Amniotic epithelial cell (primary cell): ENCODE data around the gene SERPINA6.
"Not testable (repeated sequence)": the region's sequence is repeated elsewhere in the genome, so short reads cannot be mapped to it uniquely, and the experiment has no call there.

Experiments used
- DNase-seq: peaks from one replicate; pipeline ENCODE4 v3.0.0-alpha.2; 2010; ENCODE audit warnings: low read depth

Gene SERPINA6

DNA sequence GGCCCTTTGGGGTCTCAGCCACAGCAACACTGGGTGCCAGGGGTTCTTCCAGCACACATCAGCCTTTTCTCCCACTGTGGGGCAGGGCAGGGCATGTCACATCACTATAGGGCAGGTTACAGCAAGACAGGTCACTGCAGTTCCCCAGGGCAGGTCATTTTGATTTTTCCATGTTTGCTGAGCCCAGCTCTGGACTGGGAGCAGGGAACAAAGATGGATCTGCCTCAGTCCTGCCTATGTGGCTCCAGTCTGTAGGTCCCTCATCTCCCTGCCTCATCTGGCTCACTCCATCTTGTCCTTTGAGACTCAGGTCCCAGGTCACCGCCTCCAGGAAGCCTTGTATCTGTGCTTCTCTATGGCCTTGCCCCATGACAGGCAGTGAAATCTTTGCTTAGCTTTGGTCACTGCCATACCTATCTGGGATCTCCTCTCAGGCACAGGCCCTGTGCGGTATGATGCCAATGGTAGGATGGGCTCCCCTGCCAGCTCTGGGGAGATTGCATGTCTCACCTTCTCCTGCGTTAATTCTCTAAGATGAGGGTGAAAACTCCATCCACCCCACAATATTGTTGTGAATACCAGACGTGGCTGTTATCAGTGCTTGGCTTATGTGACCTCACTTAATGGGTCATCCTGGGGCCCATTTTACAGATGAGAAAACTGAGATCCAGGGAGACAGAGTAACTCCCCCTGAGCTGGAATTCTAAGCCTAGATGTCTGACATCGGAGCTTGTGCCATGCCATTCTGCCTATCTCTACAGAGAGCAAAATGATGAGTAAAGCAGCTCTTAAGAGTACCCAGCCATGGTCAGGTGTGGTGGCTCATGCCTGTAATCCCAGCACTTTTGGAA, 1.5 kb downstream of the SERPINA6 start:
- DNase-seq = no peak

DNA sequence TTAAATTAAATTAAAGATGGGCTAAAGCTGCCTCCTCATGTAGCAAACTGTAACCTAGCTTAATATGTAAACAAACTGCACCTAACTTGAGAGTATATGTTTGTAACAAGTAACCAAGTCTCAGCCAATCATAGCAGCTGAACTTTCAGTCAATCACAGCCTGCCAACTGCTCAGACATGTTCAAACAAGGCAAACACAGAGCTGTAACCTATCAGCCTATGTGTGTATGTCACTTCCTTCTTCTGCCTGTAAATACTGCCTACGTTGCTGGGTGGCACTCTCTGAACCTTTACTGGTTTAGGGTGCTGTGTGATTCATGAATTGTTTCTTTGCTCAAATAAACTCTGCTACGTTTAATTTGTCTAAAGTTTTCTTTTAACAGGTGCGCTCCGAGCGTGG, 2.9 kb downstream of the SERPINA6 start:
- no peak for DNase-seq

DNA sequence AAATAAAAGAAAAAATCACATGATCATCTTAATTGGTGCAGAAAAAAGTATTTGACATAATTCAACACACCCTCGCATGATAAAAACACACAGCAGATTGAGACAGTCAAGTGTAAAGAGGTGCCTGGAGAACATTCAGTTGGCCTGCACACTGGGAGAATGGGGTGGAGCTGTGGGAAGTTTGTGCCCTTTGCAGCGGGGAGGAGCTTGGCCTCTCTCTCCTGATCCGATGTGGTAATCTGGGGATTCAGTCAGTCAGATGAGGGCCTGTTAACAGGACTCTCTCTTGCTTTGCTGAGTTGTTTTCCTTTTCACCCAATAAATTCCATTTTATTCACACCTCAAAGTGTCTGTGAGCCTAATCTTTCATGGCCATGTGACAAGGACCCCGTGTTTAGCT, 5.9 kb downstream of the SERPINA6 start:
- DNase-seq = peak; percentile 21

- no peak for DNase-seq
Measured at GRCh38 chr14:94316692-94317091, 6.4 kb downstream of the SERPINA6 start.

GRCh38 chr14:94314890-94315289, 8.2 kb downstream of the SERPINA6 start:
- DNase-seq = no peak

DNA sequence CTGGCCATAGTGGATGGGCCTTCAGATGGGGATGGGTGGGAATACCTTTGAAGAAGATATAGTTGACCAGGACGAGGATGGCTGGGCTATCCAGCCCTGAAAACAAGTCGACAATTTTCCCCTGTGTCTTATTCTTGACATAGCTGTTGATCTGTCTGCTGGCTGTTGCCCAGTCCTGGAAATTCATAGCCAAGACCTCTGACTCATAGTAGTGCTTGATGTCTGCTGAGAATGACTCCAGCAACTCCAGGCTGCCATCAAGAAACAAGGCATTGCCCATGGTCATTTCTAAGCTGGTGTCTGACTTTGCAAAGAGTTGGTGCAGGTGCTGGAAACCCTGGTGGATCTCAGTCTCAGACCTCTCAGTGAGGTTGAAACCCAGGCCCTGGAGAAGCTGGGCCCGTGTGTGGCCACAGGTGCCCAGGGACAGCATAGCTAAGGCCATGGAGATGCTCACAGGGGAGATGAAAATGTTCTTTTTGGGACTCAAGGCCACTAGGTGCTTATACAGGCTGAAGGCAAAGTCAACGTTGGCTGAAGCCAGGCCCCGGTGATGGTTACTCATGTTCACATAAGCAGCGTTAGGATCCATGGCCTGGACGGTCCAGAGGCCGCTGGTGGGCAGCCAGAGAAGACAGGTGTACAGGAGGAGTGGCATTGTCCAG, 9.0 kb downstream of the SERPINA6 start:
- peak; percentile 1 for DNase-seq

DNA sequence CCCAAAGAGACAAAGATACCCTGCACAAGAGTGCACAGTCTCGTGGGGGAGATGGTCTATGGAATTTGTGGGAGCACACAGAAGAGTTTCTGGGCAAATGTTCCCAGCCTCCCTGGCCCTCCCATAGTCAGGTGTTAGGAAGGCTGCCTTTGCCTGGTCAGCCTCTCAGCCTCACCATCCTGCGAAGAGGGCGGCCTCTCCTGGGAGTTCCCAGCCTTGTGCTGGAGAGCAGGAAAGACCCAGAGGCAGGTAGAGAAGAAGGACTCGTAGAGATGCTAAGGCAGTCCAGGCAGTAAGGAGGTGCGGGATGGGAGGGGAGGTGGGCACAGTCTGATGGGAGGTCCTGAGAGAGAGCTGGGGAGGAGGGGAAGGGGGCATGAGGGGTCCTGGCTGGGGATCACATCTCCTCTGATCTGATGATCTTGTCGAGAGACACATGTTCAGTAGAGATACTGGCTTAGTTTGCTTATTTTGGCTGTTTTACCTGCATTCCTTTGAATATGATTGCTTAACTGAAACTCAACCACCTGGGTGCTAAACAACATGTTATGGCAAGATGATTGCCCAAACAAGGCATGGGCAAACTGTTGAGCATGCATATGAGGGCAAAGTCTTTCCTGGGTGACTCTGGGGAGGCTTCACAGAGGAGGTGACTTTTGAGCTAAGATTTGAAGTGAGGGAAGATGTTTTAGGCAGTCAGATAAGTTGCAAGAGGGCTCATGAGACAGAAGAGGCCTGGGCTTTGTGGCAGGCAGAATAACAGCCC, 10.5 kb downstream of the SERPINA6 start:
- DNase-seq = no peak

- no peak for DNase-seq
Measured at GRCh38 chr14:94310248-94310647, 12.9 kb downstream of the SERPINA6 start.

DNA sequence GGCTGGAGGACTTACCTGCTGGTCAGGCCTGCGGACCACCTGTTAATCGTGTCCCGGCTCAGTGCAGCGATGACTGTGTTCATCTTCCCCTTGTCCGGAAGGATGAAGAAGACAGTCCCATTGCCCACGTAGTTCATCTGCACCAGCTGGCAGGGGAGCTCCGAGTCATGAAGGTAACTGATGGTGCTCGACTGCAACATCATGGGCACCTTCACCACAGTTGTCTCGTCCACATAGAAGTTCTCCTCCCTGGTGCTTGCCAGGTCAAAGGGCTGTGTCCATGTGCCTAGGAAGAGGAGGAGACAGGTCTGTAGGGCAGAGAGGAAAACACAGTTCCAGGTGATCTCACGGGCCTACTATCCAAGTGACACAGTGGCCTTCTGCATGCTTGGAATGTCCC, 13.4 kb downstream of the SERPINA6 start:
- no peak for DNase-seq

DNA sequence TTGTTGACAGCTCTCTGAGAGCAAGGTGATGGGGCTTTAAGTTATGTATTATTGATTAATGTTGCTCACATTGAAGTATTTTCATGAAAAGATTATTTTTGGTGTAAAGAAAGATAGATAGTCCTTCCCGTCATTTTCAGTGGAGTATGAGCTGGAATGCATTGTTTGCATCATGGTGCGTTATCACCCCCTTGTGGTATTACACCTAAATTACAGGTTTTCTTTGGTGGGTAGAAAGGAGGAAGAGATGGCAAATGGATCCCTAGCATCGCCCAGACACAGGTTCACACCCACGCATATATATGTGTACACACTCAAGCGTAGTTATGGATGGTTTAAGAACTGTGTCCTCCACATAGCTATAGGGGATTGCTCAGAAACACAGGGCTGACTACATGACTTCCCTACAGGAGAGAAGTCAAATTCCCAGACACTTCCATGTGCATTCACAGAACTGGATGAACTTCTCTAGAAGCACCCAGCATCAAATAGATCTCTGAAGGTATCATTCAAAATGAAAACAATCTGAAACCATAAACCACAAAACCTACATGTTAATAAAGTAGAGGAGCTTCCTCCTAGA, 15.6 kb downstream of the SERPINA6 start:
- no peak for DNase-seq

- no peak for DNase-seq
Measured at GRCh38 chr14:94306047-94306978, 16.8 kb downstream of the SERPINA6 start.

DNA sequence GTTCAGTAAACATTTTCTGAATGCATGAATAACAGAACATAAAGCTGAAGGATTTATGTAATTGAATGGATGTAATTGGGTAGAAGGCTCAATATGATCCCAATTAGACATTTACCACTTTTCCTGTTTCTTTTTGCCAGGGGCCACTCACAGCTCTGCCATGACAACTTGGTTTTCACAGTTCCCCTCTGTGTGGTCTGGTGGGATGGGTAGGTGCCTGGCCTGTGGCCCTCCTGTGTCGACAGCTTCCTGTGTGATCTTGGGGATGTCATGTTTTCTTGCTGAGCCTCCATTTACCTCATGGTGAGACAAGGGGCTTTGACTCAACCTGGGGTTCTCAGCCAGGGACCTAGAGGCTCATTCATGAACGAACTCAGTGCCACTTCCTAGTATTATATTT, 17.5 kb downstream of the SERPINA6 start:
- no peak for DNase-seq

DNA sequence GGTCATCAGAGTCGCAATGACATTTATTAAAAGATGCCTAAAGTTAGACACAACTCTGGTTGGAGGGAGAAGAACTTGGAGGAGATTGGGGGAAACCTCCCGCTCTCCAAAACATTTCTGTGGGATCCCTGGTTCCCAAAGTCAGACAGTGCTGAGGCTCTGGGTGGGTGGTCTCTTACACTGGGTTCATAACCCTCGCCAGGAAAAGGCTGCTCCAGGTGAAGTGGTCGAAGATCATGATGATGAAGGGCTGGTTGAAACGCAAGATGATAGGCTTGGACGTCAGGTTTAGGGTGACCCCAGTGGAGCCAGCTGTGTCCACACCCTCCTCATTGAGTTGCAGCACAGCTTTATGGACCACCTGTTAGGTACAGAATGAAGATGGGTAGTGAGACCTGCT, 18.9 kb downstream of the SERPINA6 start:
- DNase-seq = no peak

DNA sequence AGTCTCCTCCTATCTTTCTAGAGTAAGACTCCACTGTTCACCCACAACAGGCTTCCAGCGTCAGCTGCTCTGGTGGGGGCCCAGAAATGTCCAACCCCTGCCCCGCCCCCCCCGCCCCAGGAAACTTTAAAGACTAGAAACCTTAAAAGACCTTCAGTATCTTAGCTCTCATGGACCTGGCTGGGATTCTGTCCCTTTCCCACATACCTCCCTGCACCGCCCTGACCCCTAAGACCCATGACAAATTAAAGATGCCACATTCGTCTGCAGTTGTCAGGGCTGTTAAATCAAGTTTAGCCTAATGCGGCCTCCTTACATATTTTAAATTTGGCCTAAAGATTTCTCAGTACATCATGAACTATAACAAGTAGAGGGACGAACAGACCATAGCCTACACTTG, 20.0 kb downstream of the SERPINA6 start:
- DNase-seq = no peak

- no peak for DNase-seq
Measured at GRCh38 chr14:94298130-94298529, 25.0 kb downstream of the SERPINA6 start.

GRCh38 chr14:94296181-94296545, 27.0 kb downstream of the SERPINA6 start:
- DNase-seq = not testable (repeated sequence)

DNA sequence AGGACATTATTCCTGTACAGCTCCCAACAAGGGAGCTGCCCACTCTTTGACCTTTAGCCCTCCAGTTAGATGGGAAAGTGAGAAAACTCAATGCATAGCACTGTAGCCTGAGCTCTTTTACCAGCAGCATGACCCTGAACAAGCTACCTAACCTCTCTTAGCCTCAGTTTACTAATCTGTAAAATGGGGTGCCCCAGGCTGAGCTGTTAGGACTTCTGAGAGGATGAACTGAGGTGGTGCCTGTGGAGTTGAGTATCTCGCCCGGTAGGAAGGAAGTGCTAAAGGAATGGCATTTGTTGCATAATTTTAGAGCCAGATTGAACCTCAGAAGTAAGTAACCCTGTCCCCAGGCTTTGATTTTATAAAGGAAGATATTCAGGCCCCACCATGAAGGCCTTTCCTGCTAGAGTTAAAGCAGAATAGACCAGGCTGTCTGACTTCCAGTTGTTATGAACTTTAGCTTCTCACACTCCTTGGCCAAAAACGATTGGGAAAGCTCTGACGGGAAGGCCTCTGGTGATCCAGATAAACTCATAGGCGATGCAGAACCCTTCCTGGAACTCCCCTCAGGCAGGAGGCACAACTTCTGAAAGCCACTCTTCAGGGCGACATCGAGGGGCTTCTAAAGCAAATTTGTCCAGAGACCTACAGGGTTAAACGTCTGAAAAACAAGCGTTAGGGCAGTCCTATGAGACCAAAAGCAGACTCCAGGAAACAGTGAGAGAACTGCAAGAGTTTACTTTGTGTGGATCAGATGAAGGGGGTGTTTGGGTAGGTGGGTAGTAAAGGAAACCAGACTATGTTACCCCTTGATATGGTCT, 27.6 kb downstream of the SERPINA6 start:
- DNase-seq = no peak

- no peak for DNase-seq
Measured at GRCh38 chr14:94293578-94293924, 29.6 kb downstream of the SERPINA6 start.

DNA sequence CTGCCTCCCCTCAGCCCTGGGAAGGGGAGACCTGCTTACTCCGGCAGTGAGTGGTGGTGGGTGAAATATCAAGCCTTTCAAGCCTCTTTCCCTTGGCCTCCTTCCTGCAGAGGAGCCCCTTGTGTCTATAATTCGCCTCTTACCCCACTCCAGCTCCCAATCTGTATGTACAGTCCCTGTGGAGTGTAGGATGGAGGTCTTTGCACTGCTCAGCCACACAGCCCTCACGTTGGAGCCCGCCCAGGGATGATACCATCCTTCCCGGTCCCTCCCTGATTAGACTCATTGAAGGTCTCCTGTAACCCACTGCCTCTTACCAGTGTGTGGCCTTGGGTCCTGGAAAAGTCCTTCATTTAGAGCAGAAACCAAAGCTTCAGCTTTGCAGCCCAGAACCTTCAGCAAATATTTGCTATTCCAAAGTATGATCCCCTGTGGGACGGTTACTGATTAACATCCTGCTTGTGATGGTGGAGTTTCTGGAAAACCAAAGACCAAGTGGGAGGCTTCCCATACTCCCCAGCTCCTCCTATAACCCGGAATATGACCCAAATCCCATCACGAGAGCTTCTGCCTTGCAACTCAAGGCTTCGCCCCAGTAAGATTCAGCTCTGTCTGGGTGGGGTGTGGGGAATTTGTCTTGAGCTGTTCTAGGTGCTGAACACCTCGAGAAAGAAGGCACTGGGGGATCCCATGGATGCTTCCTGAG, 30.1 kb downstream of the SERPINA6 start, which contains the start of gene SERPINA10:
Gene SERPINA10 (minus strand): TSS at position 397 of the 706 bp plus-strand sequence. CDS start 2,675 bp downstream, outside the sequence.
- DNase-seq = no peak

- DNase-seq = no peak
Measured at GRCh38 chr14:94292526-94292871, 30.6 kb downstream of the SERPINA6 start.
